GM18498 (cell line): Measurements from ENCODE around the gene MYO10.
"Not testable (repeated sequence)": the region's sequence is repeated elsewhere in the genome, so short reads cannot be mapped to it uniquely, and the experiment has no call there.

Experiments
- ATAC-seq: cut with Tn5 transposase; IDR thresholded peaks from one replicate; pipeline ENCODE4 v1.9.1; 2021; ENCODE audit warnings: mild to moderate bottlenecking, moderate library complexity; ENCODE audit not compliant: unreplicated experiment

MYO10 gene

GRCh38 chr5:16791036-16791705, 144.9 kb downstream of the MYO10 start:
- peak; percentile 61 for ATAC-seq

- ATAC-seq = no peak
These were observed 147.1 kb downstream of the MYO10 start for GRCh38 chr5:16788957-16789356.

- ATAC-seq = no peak
These were observed 148.8 kb downstream of the MYO10 start for GRCh38 chr5:16787278-16787677.

DNA sequence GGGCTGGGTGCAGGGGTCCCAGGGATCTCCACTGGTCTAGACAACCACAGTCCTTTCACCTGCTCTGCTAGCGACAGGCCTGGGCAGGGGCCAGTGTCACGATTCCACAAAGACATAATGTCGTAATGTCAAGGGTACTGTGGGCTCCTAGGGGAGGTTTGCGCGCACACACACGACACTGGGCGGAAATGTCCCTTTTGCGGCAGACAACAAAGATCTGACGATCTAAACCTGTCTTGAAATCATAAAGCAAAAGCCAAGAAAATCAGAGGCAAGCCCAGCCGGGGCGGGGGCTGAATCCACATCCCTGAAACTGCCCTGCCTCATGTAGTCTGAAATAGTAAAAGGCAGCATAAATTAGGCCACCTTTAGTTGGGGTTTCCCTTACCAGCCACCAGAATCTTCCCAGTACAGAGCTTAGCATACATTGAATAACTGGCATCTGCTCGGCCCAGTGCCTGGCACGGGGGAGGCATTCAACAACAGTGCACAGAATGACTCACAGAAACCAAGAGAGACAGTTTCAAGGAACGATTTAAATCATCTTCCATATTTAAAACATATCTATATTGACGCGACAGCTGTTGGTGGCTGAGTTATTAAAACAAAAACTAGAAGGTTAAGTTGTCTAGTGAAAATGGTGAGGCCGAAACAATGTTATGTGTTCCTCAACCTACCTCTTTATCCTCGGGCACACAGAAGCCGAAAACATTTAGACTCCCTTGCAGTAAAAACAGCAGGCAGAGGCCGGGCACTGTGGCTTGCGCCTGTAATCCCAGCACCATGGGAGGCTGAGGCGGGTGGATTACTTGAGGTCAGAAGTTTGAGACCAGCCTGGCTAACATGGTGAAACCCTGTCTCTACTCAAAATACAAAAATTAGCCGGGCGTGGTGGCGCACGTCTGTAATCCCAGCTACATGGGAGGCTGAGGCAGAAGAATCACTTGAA, 151.0 kb downstream of the MYO10 start:
- peak; percentile 95 for ATAC-seq

DNA sequence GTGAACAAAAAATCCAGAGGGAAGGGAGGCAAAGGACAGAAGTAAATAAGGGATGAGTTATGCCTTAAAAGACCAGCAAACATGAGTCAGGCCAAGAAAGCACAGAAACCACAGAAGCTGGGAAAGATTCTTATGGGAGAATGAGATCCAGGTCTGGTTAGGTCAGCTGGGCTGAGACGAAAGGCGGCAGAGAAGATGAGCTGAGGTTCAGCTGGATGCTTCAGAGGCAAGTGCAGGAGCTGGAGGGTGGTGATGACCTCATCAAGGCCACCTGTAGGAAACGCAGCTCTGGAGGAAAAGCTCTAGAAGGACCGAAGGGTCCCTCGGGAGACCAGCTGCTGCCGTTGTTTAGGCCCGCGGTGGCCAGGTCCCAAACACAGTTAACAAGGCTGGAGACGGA, 152.0 kb downstream of the MYO10 start:
- no peak for ATAC-seq

DNA sequence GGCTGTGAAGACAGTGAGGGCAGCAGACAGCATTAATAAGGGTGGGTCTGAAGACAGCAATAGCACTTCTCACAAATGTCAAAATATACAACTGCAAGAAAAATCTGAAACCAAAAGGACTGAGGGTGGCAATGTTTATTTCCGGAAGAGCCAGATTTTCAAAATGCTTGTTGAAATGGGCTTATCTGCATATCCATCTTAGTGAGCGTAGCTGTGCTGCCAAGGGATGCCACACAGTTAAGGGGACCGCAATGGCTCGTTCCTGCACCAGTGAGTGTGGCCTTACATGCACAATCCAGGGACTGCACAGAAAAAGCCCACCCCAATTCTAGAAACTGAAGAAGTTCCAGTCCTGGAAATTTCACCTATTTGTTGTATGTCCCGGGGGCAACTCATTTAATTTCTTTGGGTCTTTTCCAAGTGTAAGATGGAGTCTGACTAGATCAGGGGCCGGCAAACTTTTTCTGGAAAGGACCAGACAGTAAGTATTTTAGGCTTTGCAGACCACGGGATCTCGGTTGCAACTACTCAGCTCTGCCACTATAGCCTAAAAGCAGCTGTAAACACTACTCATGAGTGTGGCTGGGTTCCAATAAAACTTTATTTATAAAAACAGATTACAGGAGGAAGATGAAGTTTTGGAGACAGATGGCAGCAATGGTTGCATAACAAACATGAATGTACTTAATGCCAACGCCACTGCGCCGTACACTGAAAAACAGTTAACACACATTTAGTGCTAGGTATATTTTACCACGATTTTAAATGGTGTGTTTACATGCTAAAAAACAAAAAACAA, 154.1 kb downstream of the MYO10 start:
- ATAC-seq = no peak

DNA sequence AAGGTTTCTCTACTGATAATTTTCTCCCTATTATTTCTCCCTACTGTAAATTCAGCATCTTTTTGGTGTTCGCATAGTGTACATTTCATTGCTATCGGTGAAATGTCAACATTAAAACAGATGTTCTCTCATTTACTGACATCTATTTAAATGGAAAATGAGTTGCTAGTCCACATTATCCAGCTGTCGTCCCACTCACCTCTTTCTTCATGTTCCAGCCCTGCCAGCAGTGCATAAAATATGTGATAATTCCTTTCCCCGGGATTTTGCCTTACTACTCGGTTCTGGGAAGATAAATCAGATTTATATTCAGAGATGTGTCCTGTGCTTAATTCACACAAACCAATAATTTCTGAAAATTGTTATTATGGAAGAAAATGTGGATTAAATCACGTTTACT, 155.8 kb downstream of the MYO10 start:
- ATAC-seq = no peak

GRCh38 chr5:16777432-16777831, 158.7 kb downstream of the MYO10 start:
- no peak for ATAC-seq

DNA sequence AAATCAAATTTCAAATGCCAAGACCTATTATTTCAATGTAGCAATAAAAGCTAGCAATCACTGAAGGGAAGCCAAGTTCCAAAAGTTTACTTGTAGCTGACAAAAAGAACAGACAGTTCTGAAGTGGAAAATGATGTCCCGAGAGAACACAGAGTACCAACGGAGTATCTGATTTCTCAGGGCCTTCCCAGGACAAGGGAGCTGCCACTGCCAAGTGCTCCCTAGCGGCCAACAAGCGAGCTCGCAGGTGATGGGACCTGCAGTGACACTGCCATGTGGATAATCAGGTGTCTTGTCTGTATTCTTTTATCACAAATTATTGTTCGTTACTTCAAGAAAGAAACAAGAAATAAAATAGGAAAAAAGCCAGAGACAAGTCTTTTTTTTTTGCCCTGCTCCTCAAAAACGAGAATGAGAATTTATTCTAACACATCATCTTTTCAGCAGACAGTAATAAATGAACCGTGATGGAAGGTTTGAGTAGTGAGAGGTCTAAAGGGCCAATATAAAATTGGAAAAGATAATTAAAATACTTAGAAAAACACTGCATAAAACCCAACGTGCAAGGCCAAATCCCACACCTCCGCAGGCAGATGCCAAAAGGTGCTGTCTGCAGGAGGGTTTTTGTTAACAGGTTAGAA, 159.4 kb downstream of the MYO10 start:
- ATAC-seq = no peak

DNA sequence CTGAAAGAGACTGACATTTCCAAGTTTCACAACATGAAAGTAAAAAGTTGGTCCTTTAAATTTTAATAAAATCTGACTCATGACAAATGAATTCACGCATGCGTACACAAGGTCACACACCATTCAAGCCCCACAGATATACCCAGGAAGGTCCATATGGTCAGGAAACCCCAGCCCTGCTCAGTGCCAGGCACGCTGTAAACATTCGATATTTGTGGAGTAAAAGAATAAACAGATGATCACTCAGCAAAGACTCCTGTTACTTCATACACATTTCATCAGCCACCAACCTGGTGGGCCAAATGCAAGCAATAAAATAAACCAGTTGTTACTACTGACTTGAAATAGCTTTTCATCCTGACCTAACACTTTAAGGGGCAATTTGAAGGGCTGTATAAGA, 161.3 kb downstream of the MYO10 start:
- ATAC-seq = no peak

- ATAC-seq = no peak
These were observed 162.1 kb downstream of the MYO10 start for GRCh38 chr5:16773991-16774390.

DNA sequence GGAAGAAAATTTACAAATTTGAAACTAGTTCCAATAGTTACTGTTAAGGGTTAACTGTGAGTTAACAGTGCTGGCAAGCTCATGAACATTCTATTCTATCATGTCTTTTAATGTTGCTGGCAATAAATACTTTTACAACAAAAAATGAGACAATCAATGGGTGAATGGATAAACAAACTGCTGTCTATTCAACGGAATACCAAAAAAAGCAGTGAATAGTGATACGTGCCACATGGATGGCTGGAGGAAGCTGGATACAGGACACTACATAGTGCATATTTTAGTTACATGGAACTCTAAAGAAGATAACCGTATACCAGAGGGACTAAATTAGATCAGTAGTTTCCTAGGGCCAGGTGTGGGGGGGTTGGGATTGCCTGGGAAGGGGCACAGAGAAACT, 163.5 kb downstream of the MYO10 start:
- ATAC-seq = no peak

DNA sequence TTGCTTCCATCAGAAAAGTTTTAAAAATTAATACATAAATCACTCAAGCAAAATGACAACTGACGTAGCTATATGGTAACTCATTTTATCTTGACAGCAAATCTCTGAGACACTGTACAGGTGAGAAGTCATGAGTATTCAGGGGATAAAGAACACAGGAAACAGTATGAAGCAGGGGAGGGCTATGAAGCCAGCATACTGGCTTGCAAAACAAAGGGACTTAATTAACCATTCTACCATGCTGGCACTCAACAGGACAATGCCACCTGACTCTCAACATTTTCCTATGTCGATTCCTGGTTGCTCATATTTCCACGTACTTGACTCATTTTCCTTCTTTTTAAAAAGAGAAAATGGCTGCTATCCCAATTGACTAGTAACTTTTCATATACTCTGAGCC, 167.9 kb downstream of the MYO10 start:
- no peak for ATAC-seq

- no peak for ATAC-seq
These were observed 172.9 kb downstream of the MYO10 start for GRCh38 chr5:16763211-16763610.

DNA sequence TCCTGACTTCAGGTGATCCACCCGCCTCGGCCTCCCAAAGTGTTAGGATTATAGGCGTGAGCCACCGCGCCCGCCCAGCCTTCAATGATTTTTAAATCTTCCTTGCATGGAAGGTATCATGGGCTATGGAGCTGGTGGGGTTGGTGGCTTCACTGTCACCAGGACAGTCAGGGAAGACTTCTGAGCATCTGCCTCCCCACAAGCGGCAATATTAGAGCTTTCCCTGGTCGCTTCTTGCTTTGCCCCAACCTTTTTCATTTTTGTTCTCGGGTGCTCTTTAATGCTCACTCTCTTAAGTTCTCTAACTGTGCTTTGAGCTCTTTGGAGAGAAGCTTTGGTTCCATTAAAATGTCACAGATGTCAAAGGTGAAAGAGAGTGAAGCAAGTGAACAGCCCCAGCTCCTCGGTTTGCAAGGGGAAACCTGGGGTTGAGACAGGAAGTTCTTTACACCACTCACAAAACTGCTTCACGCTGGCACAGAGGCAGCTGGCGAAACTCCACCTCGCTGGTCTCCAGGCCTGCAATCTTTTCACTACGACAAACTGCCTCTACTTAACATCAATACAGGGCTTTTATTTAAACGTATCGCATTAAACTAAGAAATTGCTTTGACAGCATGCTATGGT, 176.8 kb downstream of the MYO10 start:
- ATAC-seq = peak; percentile 86

DNA sequence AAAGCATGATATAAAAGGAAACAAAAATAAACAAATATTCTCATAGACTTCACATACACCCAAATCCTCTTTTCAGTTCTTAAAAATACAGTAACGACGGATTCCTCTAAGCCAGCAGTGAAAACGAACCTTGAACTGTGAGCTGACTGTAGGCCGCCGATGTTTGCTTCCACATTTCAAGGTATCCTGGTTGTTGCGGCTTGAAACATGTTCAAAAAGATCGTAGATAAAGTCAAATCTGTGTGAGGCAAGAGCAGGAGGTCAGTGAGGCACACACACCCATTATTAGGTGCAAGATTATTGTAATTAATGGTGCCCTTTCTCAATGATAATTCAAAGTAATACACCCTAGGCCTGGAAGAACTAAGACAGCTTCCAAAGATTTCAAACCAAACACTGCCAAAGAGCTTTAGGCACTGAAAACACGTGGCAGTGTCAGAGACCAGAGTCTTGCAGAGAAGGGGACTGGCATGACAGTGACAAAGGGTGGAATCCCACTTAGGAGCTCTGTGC, 178.0 kb downstream of the MYO10 start:
- ATAC-seq = no peak

- ATAC-seq = not testable (repeated sequence)
These were observed 178.5 kb downstream of the MYO10 start for GRCh38 chr5:16757577-16757976.

DNA sequence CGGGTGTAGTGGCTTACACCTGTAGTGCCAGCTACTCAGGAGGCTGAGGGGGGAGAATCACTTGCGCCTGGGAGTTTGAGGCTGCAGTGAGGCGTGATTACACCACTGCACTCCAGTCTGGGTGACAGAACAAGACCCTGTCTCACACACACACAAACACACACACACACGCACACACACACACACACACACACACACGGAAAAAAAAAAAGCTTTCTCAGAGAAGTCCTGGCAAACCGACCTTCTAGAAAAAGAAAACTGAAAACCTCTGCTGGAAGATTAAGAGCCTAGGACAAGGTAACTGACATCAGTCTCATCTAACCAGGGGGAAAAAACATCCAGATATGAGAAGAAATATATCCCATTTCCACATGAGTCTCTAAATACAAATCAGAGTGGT, 178.9 kb downstream of the MYO10 start:
- ATAC-seq = no peak

GRCh38 chr5:16756692-16757091, 179.4 kb downstream of the MYO10 start:
- no peak for ATAC-seq

- no peak for ATAC-seq
These were observed 180.4 kb downstream of the MYO10 start for GRCh38 chr5:16755641-16756040.
